HL-60 (cell line): Measurements from ENCODE around the gene ACACA.

Source experiments
- DNase-seq, 2 experiments: peaks; one replicate each; pipeline ENCODE4 v3.0.0-alpha.2; 2010 to 2020; ENCODE audit warnings: low read depth in 1 of 2, low spot score in 1 of 2
- H3K27ac ChIP-seq: fragments of 250-450 bp; sonication (Bioruptor Pico); replicated peaks from 2 replicates; pipeline ENCODE4 v1.5.1; 2020; ENCODE audit warnings: mild to moderate bottlenecking, moderate library complexity
- H3K27me3 ChIP-seq: fragments of 250-450 bp; sonication (Bioruptor Pico); 2 replicates; pipeline ENCODE4 v1.5.1; 2021; ENCODE audit warnings: mild to moderate bottlenecking, moderate library complexity; ENCODE audit not compliant: insufficient read depth, poor library complexity, severe bottlenecking
- H3K4me3 ChIP-seq: replicated peaks from 2 replicates; pipeline ENCODE4 v1.5.1; 2011; ENCODE audit warnings: mild to moderate bottlenecking, control low read depth, low read length; ENCODE audit not compliant: insufficient read depth
- GABPA ChIP-seq: IDR thresholded peaks from 2 replicates; pipeline ENCODE4 v1.6.1; 2012; ENCODE audit warnings: low read depth
- POLR2AphosphoS5 ChIP-seq: IDR thresholded peaks from 2 replicates; pipeline ENCODE4 v1.6.1; 2012; ENCODE audit warnings: low read depth
- SPI1 ChIP-seq: IDR thresholded peaks from 2 replicates; pipeline ENCODE4 v1.6.1; 2012; ENCODE audit warnings: low read depth, mild to moderate bottlenecking, borderline replicate concordance
- TF ChIP-seq, protein P1 (sequence below): IDR thresholded peaks from one replicate; pipeline ENCODE4 v1.5.1; 2011; ENCODE audit warnings: low read length, control low read depth, inconsistent platforms; ENCODE audit not compliant: insufficient read depth
- TF ChIP-seq, protein P2 (sequence below): IDR thresholded peaks from 2 replicates; pipeline ENCODE4 v1.6.1; 2012; ENCODE audit warnings: low read depth; ENCODE audit not compliant: insufficient replicate concordance

ACACA gene

DNA sequence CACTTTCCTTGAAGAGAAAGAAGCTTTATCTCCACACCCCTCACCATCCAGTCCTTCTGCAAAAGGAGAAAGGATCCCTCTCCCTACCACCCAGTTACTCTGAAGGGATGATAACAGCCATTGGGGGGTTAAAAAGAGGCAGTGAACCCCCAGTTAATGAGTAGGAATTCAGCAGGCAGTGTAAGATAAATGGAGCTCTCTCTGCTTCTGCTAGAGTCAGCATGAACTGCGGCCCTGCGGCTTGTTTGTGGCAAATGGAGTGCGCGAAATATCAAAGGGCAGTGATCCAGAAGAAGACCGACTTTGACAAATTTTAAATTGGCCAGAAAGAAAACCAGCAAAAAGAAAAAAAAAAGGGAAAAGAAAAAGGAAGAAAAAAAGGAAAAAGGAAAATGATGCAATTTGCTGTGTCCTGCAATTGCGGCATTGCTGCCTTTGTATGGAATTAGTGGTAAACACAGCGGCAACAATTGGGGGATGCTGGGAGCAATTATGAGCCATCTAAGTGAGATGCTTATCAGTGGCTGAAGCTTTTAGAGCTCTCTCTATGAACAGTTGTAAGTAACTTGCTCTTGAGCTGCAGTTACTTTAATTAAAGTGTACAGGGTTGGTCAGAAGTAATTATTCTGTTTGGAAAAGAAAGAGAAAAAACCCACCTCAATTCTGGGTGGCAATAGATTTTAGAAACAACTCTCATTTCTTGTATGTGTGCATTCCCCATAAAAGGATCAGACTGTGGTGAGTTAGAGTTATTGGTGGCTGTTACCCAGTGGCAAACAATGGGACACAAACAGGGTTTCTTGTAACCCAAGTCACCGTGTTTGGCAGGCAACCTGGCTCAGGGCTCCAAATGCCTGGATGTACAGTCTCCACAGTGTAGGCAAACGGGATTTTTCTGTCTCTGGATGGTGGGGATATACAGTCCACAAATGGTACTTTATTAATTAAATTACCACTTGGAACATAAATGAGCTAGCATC is 296.6 kb downstream of the ACACA start:
- no peak overlapping the region for H3K27ac ChIP-seq
- TF ChIP-seq GABPA, result no peak
- TF ChIP-seq, protein P1, sequence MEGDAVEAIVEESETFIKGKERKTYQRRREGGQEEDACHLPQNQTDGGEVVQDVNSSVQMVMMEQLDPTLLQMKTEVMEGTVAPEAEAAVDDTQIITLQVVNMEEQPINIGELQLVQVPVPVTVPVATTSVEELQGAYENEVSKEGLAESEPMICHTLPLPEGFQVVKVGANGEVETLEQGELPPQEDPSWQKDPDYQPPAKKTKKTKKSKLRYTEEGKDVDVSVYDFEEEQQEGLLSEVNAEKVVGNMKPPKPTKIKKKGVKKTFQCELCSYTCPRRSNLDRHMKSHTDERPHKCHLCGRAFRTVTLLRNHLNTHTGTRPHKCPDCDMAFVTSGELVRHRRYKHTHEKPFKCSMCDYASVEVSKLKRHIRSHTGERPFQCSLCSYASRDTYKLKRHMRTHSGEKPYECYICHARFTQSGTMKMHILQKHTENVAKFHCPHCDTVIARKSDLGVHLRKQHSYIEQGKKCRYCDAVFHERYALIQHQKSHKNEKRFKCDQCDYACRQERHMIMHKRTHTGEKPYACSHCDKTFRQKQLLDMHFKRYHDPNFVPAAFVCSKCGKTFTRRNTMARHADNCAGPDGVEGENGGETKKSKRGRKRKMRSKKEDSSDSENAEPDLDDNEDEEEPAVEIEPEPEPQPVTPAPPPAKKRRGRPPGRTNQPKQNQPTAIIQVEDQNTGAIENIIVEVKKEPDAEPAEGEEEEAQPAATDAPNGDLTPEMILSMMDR, result no peak
- no peaks in the 10 kb centered on the region for H3K27me3 ChIP-seq
- H3K4me3 ChIP-seq, result no peak overlapping the region
- DNase-seq, result no peak

DNA sequence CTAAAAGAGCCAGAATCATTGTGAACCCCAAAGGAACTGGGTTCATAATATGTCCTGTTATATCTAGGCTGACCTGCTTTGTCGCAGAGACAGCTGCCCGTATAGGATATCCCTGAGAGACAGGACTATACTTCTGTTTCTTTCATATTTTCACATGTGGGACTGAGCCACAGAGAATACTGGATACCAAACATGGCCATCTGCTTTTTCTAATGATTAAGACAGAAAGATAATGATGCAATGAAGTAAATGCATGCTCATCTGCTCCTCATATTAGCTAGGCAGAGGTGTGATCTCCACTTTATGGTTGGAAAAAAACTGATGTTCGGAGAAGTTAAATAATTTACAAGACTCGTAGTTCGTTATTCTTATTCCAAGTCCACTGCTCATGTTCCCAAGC is 297.5 kb downstream of the ACACA start:
- TF ChIP-seq, protein P1, result no peak
- TF ChIP-seq GABPA (no peak), SPI1 (no peak), POLR2AphosphoS5 (no peak)
- TF ChIP-seq, protein P2, sequence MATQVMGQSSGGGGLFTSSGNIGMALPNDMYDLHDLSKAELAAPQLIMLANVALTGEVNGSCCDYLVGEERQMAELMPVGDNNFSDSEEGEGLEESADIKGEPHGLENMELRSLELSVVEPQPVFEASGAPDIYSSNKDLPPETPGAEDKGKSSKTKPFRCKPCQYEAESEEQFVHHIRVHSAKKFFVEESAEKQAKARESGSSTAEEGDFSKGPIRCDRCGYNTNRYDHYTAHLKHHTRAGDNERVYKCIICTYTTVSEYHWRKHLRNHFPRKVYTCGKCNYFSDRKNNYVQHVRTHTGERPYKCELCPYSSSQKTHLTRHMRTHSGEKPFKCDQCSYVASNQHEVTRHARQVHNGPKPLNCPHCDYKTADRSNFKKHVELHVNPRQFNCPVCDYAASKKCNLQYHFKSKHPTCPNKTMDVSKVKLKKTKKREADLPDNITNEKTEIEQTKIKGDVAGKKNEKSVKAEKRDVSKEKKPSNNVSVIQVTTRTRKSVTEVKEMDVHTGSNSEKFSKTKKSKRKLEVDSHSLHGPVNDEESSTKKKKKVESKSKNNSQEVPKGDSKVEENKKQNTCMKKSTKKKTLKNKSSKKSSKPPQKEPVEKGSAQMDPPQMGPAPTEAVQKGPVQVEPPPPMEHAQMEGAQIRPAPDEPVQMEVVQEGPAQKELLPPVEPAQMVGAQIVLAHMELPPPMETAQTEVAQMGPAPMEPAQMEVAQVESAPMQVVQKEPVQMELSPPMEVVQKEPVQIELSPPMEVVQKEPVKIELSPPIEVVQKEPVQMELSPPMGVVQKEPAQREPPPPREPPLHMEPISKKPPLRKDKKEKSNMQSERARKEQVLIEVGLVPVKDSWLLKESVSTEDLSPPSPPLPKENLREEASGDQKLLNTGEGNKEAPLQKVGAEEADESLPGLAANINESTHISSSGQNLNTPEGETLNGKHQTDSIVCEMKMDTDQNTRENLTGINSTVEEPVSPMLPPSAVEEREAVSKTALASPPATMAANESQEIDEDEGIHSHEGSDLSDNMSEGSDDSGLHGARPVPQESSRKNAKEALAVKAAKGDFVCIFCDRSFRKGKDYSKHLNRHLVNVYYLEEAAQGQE, result no peak
- H3K27me3 ChIP-seq, result no peaks in the 10 kb centered on the region
- no peak for DNase-seq
- H3K4me3 ChIP-seq, result no peak overlapping the region
- H3K27ac ChIP-seq, result no peak overlapping the region

DNA sequence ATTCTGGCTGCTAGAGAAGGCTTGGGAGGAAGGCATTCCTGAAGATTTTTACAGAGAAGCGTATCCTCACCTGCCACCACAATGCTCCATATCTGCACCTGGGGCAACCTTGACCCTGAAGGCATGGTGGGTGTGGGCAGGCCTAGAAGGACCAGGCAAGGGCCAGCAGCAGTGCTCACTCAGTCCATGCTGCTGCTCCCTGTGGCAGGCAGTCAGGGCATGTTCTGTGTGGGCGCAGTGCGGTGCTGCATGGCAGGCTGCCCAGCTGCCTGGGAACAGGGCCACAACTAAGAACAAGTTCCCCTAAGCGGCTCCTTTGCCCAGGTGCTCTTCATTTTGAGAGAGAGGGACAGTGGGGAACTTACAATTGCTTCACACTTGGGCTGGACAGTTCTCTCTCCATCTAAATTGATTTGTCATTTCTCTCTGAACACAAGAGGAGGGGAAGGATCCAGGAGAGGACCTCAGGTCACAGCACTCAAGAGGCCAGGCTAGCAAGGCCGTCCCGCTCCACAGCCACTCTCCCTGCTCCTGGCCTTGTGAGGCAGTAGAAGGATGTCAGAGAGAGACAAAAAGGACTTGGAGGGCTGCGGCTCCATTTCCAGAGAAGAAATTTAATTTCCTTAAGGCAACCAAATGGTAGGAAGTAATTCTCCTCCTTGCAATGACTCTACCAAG is 299.1 kb downstream of the ACACA start:
- Histone ChIP-seq H3K27ac (no peak overlapping the region), H3K27me3 (no peaks in the 10 kb centered on the region), H3K4me3 (no peak overlapping the region)
- no peak for DNase-seq
- TF ChIP-seq POLR2AphosphoS5 (no peak), SPI1 (no peak), GABPA (no peak)
- TF ChIP-seq, protein P2, result no peak
- TF ChIP-seq, protein P1, result no peak
